SIG-M5 (cell line): ENCODE measurements around the gene TMPRSS4.

Source experiments
- DNase-seq: peaks from one replicate; lab custom pipeline; 2025; lab: John Stamatoyannopoulos, UW

The TMPRSS4 gene

GRCh38 chr11:118076754-118077281 lies at the start of gene TMPRSS4:
Gene TMPRSS4, plus strand, starts transcription at chr11:118077078. Its CDS starts 225 bp downstream, at chr11:118077303.
- no peak for DNase-seq

- no peak for DNase-seq
These were observed 49.2 kb upstream of the TMPRSS4 start for GRCh38 chr11:118027694-118028093.

DNA sequence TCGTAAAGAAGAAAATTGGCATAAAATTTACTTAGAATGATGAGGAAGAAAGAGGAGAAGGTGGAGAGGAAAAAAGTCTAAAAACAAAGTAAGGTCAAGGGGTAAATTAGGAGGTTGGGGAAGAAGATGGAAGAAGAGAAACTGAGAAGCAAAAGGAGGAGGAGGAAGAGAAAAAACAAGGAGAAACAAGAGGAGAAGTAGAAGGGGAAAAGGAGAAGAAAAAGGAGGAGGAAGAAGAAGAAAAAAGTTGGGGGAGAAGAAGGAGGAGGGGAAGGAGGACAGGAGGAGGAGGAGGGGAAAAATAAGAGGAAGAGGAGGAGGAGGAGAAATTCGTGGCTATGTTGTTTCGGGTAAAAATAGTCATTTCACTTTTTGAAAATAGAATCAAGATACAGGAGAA lies 48.3 kb upstream of the TMPRSS4 start:
- no peak for DNase-seq

GRCh38 chr11:118033443-118033842 lies 43.4 kb upstream of the TMPRSS4 start:
- DNase-seq: no peak

GRCh38 chr11:118042141-118042540 lies 34.7 kb upstream of the TMPRSS4 start:
- no peak for DNase-seq

DNA sequence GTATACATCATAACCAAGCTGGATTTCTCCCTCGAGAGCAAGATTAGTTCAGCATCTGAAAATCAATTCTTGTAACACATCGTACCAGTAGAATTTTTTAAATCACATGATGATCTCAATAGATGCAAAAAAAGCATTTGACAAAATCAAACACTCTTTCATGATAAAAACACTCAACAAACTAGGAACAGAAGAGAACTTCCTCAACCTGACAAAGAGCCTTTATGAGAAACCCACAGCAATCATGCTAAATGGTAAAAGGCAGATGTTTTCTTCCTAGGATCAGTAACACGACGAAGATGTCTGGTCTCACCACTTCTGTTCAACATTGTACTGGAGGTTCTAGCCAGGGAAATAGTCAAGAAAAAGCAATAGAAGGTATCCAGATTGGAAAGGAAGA lies 34.1 kb upstream of the TMPRSS4 start:
- no peak for DNase-seq

- DNase-seq: no peak
These were observed 31.7 kb upstream of the TMPRSS4 start for GRCh38 chr11:118045191-118045590.

GRCh38 chr11:118046051-118046963 lies 30.6 kb upstream of the TMPRSS4 start:
- no peak for DNase-seq

GRCh38 chr11:118046964-118047700 lies 29.7 kb upstream of the TMPRSS4 start:
- DNase-seq: no peak

DNA sequence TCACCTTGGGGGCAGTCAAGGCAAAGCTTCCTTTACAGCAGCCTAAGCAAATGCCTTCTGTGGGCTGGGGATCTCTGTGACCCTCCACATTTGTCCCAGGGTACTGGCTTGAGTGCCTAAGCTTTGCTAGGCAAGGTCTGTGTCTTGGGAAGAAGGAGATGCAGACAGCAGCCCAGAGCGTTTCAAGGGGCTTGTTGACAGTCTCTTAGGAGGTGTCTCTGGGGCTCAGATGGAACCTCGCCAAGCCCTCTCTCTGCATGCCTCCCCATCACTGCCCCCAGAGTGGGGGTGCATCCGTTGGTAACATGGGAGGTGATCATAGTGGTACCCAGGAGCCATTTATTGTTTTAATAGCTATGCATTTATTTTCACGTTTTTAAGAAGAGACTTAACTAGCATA lies 29.1 kb upstream of the TMPRSS4 start:
- no peak for DNase-seq

- no peak for DNase-seq
These were observed 28.2 kb upstream of the TMPRSS4 start for GRCh38 chr11:118048472-118049370.

DNA sequence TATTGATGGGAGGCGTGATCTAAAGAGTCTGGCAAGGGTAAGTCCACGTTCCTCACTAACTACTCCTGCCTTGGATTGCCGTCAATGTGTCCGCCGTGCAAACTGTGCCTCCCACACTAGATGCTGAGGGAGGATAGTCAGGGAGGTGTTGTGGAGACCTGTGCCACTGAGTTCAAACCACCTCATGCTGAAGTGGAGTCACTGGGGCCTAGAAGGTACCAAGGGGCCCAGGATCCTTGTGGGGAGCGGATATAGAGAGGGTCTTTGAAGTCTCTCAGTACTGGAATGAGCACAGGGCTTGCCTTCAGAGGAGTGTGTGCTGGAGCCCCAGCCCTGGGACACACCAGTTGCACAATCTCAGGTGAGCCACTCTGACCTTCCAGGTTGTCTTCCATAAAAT lies 27.1 kb upstream of the TMPRSS4 start:
- no peak for DNase-seq

DNA sequence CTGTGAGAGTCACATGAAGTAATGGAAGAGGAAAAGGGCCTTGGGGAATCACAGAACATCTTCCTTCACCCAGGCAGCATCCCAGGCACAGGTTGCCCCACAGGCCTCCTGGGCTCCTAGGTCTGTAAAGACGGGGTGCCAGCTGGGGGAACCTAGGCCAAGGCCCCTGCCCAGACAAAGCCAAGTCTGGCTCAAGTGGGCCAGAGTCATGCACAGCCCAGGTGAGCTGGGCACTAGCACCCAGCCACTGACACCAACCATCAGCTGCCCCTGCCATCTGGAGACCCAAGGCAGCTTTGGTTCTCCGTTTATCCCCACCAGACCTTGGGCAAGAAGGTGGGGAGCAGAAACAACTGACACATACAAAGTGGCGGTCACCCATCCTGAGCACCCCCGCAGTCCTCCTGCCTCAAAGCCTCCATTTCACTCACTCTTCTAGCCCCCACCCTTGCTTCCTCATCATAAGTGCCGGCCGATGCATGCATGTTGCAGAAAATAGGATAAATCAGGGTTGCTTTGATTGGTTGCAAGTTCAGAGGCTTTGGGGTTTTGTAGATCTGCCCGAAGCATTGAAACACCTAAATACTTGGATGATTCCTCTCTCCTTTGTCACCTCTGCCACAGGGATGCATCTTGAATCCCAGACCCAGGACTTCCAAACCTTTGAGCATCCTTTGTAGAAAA lies 26.5 kb upstream of the TMPRSS4 start:
- DNase-seq: no peak

DNA sequence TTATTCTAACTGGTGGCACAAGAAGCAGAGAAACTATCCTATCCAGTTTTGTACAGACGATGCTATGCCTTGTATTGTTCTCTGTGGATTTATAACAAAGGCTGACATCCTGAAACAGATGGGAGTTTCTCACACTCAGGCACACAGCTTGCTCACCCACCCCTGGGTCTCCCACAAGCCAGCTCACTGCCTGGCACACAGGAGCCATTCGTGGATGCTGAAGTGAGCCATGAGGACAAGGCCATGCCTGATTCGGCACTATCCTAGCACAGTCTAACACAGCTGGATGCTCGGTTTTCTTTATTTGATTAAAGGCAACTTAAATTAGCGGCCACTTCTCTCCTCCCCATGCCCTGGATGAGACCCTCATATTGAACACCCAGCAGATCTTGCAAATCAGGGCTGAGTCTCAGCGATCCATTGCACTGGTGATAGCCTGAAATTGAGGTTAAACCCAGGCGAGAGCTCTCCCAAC lies 25.7 kb upstream of the TMPRSS4 start:
- DNase-seq: no peak

GRCh38 chr11:118051611-118052461 lies 25.0 kb upstream of the TMPRSS4 start:
- DNase-seq: no peak

GRCh38 chr11:118052581-118053206 lies 24.2 kb upstream of the TMPRSS4 start:
- no peak for DNase-seq

DNA sequence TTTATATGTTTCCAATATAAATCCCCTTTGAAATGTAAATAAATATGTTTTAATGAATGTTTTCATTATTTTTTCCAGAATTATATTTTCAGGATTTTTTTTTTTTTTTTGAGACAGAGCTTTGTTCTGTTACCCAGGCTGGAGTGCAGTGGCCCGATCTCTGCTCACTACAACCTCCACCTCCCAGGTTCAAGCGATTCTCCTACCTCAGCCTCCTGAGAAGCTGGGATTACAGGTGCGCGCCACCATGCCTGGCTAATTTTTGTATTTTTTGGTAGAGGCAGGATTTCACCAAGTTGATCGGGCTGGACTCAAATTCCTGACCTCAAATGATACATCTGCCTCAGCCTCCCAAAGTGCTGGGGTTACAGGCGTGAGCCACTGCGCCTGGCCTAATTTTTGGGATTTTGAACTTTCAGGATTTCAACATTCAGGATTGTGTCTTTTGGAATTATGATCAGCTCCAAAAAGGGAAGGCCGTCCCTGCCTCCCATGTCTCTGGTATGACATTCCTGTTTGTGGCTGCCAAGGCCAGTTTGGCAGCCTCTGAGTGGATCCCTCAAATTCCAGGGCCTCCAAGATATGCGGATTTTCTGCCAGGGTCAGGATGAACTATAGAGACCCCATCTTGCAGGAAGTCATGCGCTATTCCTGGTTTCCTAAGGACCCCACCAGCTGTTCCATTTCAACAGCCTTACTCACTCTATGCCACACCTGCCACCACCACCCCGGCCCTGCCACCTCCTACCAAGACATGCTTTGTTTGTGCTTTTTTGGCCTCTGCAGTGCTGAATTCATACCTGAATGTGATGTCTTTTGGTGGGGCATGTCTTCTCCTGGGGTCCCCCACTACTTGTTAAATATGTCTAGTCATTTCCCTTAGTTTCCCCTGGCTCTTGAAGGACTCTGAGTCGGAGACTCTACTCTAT lies 21.9 kb upstream of the TMPRSS4 start:
- no peak for DNase-seq

- no peak for DNase-seq
These were observed 20.9 kb upstream of the TMPRSS4 start for GRCh38 chr11:118055966-118056365.

DNA sequence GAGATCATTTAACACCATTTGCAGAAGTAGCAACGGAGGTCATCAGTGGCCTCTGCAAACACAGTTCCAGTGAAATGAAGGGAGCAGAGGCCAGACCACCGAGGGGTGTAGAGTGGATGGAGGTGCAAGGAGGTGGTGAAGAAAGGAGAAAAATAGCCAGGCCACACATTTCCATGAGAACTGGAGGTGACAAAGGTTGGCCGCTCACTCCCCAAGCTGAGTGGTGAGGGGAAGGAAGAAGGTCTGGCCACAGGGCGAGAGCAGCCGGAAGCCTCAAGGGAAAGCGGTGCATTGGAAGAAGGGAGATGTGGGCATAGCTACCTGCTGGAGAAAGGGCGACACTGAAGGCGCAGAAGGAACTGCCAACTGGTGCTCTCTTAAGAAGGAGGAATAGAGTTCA lies 20.1 kb upstream of the TMPRSS4 start:
- no peak for DNase-seq
